ENCODE data around the gene PHC2.

PHC2 gene

DNA sequence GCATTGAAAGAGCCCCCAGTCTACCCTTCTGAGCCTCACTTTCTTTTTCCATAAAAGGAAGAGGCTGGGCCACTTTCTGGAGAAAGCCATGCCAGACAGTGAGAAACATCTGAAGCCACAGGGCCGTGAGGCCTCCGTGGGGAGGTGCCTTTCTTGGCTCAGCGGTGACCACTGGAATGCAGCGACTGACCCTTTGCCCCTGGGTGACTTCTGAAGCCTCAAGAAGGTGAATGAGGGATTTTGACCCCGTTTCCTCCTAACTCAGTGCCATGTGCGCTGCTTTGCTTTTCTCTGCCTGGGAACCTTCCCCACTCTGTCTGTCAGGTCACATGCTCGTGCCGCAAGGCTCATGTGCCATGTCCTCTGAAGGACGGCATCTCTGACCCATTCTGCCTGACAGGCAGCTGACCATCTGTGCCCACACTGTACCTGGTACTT lies 65.3 kb downstream of the PHC2 start:
- TF ChIP-seq CREB5 (CRISPR knock-in tag; IDR thresholded peaks at IDR 0.05; ENCODE audit: low read depth), result no peak
- TF ChIP-seq ZFP30 (CRISPR knock-in tag; IDR thresholded peaks at IDR 0.05), result no peak
- TF ChIP-seq ZNF70 (CRISPR knock-in tag; IDR thresholded peaks at IDR 0.05), result no peak
- no peak for TF ChIP-seq SNAI2 (CRISPR knock-in tag; IDR thresholded peaks at IDR 0.05)
- TF ChIP-seq, protein P1, sequence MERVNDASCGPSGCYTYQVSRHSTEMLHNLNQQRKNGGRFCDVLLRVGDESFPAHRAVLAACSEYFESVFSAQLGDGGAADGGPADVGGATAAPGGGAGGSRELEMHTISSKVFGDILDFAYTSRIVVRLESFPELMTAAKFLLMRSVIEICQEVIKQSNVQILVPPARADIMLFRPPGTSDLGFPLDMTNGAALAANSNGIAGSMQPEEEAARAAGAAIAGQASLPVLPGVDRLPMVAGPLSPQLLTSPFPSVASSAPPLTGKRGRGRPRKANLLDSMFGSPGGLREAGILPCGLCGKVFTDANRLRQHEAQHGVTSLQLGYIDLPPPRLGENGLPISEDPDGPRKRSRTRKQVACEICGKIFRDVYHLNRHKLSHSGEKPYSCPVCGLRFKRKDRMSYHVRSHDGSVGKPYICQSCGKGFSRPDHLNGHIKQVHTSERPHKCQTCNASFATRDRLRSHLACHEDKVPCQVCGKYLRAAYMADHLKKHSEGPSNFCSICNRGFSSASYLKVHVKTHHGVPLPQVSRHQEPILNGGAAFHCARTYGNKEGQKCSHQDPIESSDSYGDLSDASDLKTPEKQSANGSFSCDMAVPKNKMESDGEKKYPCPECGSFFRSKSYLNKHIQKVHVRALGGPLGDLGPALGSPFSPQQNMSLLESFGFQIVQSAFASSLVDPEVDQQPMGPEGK (CRISPR knock-in tag; IDR thresholded peaks at IDR 0.05; ENCODE audit: borderline replicate concordance), result no peak
- no peak for TF ChIP-seq TOX (CRISPR knock-in tag; IDR thresholded peaks at IDR 0.05; ENCODE audit: borderline replicate concordance)
- ATAC-seq, result no peak

DNA sequence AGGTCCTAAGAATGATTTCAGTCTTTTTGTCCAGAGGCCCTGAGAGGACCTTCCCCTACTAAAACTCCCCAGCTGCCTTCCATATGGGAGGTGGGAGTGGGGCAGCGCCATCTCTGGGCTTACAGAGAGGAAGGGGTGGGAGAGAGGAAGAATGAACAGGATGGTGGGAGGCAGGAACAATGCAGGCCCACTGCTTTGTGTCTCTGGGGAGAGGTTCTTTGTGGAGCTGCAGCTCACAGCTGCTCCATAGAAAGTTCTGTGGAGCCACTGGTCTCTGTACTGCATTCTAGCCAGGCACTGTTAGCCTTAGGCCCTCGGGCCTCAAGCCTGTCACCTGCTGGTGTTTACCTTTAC lies 66.4 kb downstream of the PHC2 start:
- no peak for ATAC-seq
- no peak for TF ChIP-seq RARB (CRISPR knock-in tag; IDR thresholded peaks at IDR 0.05)
- TF ChIP-seq ESRRG (CRISPR knock-in tag; IDR thresholded peaks at IDR 0.05), result no peak
- no peak for TF ChIP-seq ZC3H10 (CRISPR knock-in tag; IDR thresholded peaks at IDR 0.05)
- TF ChIP-seq POU6F1 (CRISPR knock-in tag; IDR thresholded peaks at IDR 0.05; ENCODE audit: borderline replicate concordance, low read depth), result no peak
- no peak for TF ChIP-seq GLIS3 (CRISPR knock-in tag; IDR thresholded peaks at IDR 0.05)
- TF ChIP-seq TOX (CRISPR knock-in tag; IDR thresholded peaks at IDR 0.05; ENCODE audit: borderline replicate concordance), result no peak
- no peak for TF ChIP-seq ARNTL (CRISPR knock-in tag; IDR thresholded peaks at IDR 0.05; ENCODE audit: borderline replicate concordance, low read depth)
- TF ChIP-seq CREB5 (CRISPR knock-in tag; IDR thresholded peaks at IDR 0.05; ENCODE audit: low read depth), result no peak
- no peak for TF ChIP-seq TCF4 (CRISPR knock-in tag; IDR thresholded peaks at IDR 0.05; ENCODE audit: borderline replicate concordance)
- TF ChIP-seq ZFP30 (CRISPR knock-in tag; IDR thresholded peaks at IDR 0.05), result no peak
- TF ChIP-seq SNAI2 (CRISPR knock-in tag; IDR thresholded peaks at IDR 0.05), result no peak
- no peak for TF ChIP-seq ISL1 (CRISPR knock-in tag; IDR thresholded peaks at IDR 0.05)
- TF ChIP-seq BACH2 (CRISPR knock-in tag; IDR thresholded peaks at IDR 0.05; ENCODE audit: borderline replicate concordance), result no peak
- TF ChIP-seq TSHZ2 (CRISPR knock-in tag; IDR thresholded peaks at IDR 0.05), result no peak

- ATAC-seq, result no peak
- no peak for TF ChIP-seq ARNTL (CRISPR knock-in tag; IDR thresholded peaks at IDR 0.05; ENCODE audit: borderline replicate concordance, low read depth)
- no peak for TF ChIP-seq TCF4 (CRISPR knock-in tag; IDR thresholded peaks at IDR 0.05; ENCODE audit: borderline replicate concordance)
- no peak for TF ChIP-seq GLIS3 (CRISPR knock-in tag; IDR thresholded peaks at IDR 0.05)
- TF ChIP-seq, protein P1 (CRISPR knock-in tag; IDR thresholded peaks at IDR 0.05; ENCODE audit: borderline replicate concordance), result no peak
- TF ChIP-seq TSHZ2 (CRISPR knock-in tag; IDR thresholded peaks at IDR 0.05), result no peak
- TF ChIP-seq ZFP3 (CRISPR knock-in tag; IDR thresholded peaks at IDR 0.05), result no peak
- TF ChIP-seq CREB5 (CRISPR knock-in tag; IDR thresholded peaks at IDR 0.05; ENCODE audit: low read depth), result no peak
- TF ChIP-seq OSR1 (CRISPR knock-in tag; IDR thresholded peaks at IDR 0.05), result no peak
These were observed 67.4 kb downstream of the PHC2 start for GRCh38 chr1:33363470-33363861.
